Gastroesophageal sphincter (tissue), 4 donors: ENCODE results near the gene C2orf92. TPM values are rescaled to one million over a fixed set of nuclear protein-coding genes. Genes with fewer than 3 reads are reported as not detected.
A peak's percentile ranks its signal among the peaks of the same experiment; 100 is the strongest.
"Not testable (repeated sequence)": the region's sequence is repeated elsewhere in the genome, so short reads cannot be mapped to it uniquely, and the experiment has no call there.

Experiments used
- ATAC-seq: fragments of 150-250 bp; one replicate; pipeline ENCODE4 v1.9.1; 2016; ENCODE audit warnings: mild to moderate bottlenecking, moderate library complexity
- H3K27ac ChIP-seq, 4 donors: fragments of 200-600 bp; sonication (generic) in 3 of 4; 1 replicate in 3 of 4; 2 replicates in 1 of 4; pipeline ENCODE4 v1.5.1; 2016 to 2019
- H3K27me3 ChIP-seq: fragments of 200-600 bp; sonication (generic); one replicate; pipeline ENCODE4 v1.5.1; 2019
- H3K36me3 ChIP-seq, 2 donors: fragments of 200-600 bp; sonication (generic); one replicate each; pipeline ENCODE4 v1.5.1; 2019; ENCODE audit warnings: control low read depth in 1 of 2
- H3K4me1 ChIP-seq, 3 donors: fragments of 200-600 bp; sonication (generic); 1 replicate in 2 of 3; 2 replicates in 1 of 3; pipeline ENCODE4 v1.5.1; 2016 to 2019; ENCODE audit warnings: control low read depth in 2 of 3
- H3K4me3 ChIP-seq, 2 donors: fragments of 200-600 bp; sonication (generic); one replicate each; pipeline ENCODE4 v1.5.1; 2019; ENCODE audit warnings: mild to moderate bottlenecking in 1 of 2, moderate library complexity in 1 of 2
- H3K9me3 ChIP-seq, 3 donors: fragments of 200-600 bp; sonication (generic); one replicate each; pipeline ENCODE4 v1.5.1; 2017 to 2019; ENCODE audit warnings: control low read depth in 2 of 3
- EP300 ChIP-seq: sonication (generic); formaldehyde crosslinking; IDR thresholded peaks from one replicate; pipeline ENCODE4 v1.6.1; 2017; ENCODE audit warnings: antibody characterized with exemption, mild to moderate bottlenecking
- POLR2A ChIP-seq, 2 donors: fragments of 450-650 bp; IDR thresholded peaks; one replicate each; pipeline ENCODE4 v1.6.1; 2017; ENCODE audit warnings: antibody characterized with exemption in 2 of 2, mild to moderate bottlenecking in 2 of 2, moderate library complexity in 1 of 2
- POLR2AphosphoS5 ChIP-seq: sonication (generic); formaldehyde crosslinking; IDR thresholded peaks from one replicate; pipeline ENCODE4 v1.6.1; 2017; ENCODE audit warnings: antibody characterized with exemption
- WGBS, 2 donors: methylation state at CpG; one replicate each; pipeline ENCODE4 v1.1.5; 2018; ENCODE audit warnings: low coverage in 1 of 2; 5-methylcytosine and 5-hydroxymethylcytosine counted together
- total RNA-seq, 4 donors: library from RNA; depleted of rRNA; stranded (reverse); fragments of >200 nt; gene quantifications; one replicate each; pipeline ENCODE4 v1.1.0, GENCODE V29; 2016
- TF ChIP-seq, protein P1 (sequence below), 4 experiments: fragments of 200-600 bp in 2 of 4; fragments of 450-650 bp in 2 of 4; sonication (generic) in 1 of 4; IDR thresholded peaks; one replicate each; pipeline ENCODE4 v1.5.1; 2017 to 2019; ENCODE audit warnings: antibody characterized with exemption in 4 of 4, mild to moderate bottlenecking in 2 of 4, moderate library complexity in 2 of 4

Gene C2orf92
- 1 to 10 TPM; 1.5 to 6.7 (median 2.5) TPM for total RNA-seq

DNA sequence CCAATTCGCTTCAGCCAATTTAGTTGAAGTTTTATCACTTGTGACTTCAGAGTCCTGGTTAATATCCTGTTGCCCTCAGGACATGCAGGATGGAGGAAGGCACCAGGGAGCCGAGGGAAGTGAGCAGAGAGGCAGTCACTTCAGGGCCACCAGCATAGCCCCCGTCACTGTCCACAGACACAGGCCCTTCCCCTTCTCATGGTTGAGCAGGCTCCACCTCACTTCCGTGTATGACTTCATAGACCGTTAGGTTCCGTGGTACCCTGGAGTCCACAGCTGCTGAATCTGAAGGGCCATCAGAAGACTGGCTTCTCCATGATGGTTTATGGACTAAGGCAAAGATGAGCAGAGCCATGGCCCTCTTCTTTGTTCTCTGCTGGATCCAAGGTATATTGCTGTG is at the start of gene C2orf92:
C2orf92 (plus strand) TSS at position 266 of the 400 bp plus-strand sequence; CDS start at position 342, 76 bp downstream.
- 100% methylated on average over 1 of the region's 6 CpGs; no CpG with 5 or more reads in 1 of the 2 donors for WGBS, 2 donors
- ATAC-seq, result no peak

DNA sequence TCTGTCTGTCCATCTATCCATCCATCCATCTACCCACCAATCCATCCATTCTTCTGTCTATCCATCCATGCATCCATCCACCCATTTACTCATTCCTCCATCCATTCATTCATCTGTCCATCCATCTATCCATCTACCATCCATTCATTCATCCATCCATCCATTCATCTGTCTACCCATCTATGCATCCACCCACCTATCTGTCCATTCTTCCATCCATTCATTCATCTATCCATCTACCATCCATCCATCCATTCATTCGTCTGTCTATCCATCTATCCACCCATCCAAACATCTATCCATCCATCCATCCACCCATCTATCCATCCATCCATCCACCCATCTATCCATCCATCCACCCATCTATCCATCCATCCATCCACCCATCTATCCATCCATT is 49.0 kb upstream of the C2orf92 start:
- H3K4me1 ChIP-seq, H3K4me3 ChIP-seq, ATAC-seq, H3K36me3 ChIP-seq, H3K27me3 ChIP-seq, H3K27ac ChIP-seq, H3K9me3 ChIP-seq: not testable (repeated sequence)
- WGBS, 2 donors, result 90% methylated on average over 1 of the region's 1 CpG; no CpG with 5 or more reads in 1 of the 2 donors

More for the DNA sequence above, at the start of gene C2orf92:
- H3K9me3 ChIP-seq, result no peaks in the 10 kb centered on the region
- H3K27me3 ChIP-seq, result no peaks in the 10 kb centered on the region
- no peaks in the 10 kb centered on the region for H3K36me3 ChIP-seq
- TF ChIP-seq POLR2A (IDR thresholded peaks at IDR 0.05), result no peak
- TF ChIP-seq EP300, result no peak
- no peak for TF ChIP-seq POLR2AphosphoS5
- TF ChIP-seq, protein P1, sequence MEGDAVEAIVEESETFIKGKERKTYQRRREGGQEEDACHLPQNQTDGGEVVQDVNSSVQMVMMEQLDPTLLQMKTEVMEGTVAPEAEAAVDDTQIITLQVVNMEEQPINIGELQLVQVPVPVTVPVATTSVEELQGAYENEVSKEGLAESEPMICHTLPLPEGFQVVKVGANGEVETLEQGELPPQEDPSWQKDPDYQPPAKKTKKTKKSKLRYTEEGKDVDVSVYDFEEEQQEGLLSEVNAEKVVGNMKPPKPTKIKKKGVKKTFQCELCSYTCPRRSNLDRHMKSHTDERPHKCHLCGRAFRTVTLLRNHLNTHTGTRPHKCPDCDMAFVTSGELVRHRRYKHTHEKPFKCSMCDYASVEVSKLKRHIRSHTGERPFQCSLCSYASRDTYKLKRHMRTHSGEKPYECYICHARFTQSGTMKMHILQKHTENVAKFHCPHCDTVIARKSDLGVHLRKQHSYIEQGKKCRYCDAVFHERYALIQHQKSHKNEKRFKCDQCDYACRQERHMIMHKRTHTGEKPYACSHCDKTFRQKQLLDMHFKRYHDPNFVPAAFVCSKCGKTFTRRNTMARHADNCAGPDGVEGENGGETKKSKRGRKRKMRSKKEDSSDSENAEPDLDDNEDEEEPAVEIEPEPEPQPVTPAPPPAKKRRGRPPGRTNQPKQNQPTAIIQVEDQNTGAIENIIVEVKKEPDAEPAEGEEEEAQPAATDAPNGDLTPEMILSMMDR (IDR thresholded peaks at IDR 0.05), result no peak
- no peak within 1 kb of the TSS for H3K4me3 ChIP-seq
- no peak within 1 kb of the TSS for H3K27ac ChIP-seq
- H3K4me1 ChIP-seq, result peaks cover 0 to 6% (median 4%) of the 10 kb centered on the region in 3 donors

DNA sequence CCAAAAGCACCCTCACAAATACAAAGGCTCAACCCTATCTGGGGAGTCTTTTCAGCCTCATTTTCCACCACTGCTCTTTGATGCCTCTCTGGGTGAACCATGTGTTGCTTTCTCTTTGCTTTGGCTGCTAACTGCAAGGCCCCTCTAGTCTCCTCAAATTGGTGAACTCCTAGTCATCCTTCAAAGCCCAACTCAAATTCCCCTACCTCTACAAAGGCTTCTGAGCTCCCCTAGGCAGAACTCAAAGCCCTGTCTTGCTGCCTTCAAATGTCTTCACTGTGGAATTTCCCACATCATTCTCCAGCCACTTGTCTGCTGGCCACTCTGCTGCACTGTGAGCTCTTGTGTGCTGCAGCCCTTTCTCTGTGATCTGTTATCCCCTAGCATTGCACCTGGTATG is 46.5 kb upstream of the C2orf92 start:
- not testable (repeated sequence) for H3K27me3 ChIP-seq, H3K4me3 ChIP-seq, H3K9me3 ChIP-seq, ATAC-seq, H3K27ac ChIP-seq, H3K4me1 ChIP-seq, H3K36me3 ChIP-seq

DNA sequence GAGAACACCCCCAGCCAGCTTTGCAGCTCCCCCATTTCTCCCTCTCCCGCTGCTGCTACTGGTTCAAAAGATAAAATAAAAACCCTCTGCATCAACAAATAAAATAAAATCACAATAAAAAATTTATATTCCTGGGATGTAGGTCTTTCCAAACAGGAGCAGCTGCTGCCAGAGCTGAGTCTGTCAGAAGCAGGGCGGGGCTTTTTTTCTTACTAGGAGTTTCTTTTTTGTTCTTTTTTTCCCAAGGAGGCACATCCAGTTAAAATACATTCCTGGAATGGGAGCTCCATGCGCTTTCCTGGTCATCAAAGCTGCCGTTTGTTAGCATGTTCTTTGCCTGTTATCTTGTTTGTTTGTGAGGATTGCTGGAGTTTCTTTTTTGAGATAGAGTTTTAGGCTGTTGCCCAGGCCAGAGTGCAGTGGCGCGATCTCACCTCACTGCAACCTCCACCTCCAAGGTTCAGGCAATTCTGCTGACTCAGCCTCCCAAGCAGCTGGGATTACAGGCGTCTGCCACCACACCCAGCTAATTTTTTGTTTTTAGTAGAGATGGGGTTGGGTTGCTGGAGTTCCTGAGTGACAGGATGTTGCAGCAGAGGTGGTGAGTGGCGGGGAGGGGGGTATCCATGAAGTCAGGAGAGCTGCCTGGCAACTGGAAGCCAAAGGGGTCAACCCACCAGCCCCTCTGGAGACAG is 44.0 kb upstream of the C2orf92 start:
- WGBS, 2 donors, result 60% methylated on average over 1 of the region's 8 CpGs; no CpG with 5 or more reads in 1 of the 2 donors
- H3K27ac ChIP-seq, H3K4me3 ChIP-seq, H3K36me3 ChIP-seq, ATAC-seq, H3K9me3 ChIP-seq, H3K27me3 ChIP-seq, H3K4me1 ChIP-seq: not testable (repeated sequence)

DNA sequence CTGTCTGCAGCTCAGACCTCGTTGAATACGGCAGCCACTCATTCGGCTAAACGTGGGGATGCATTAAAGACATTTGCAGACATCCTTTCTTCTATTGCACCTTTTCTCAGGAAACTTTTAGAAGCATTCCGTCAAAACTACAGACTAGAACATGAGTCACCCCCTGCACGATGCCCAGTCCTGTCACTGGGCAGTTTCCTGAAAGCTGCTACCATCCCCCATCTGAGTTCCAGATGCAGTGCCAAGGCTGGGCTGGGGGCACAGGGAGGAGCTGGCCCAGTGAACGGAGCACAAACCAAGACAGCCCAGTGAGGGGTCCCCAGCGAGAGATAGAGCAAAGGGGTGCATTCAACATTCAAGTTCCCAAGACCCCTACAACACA is 43.5 kb upstream of the C2orf92 start:
- not testable (repeated sequence) for H3K27me3 ChIP-seq, H3K4me3 ChIP-seq, H3K36me3 ChIP-seq, ATAC-seq, H3K4me1 ChIP-seq, H3K27ac ChIP-seq, H3K9me3 ChIP-seq
- 0 to 69% methylated on average over 1 to 4 of the region's 8 CpGs for WGBS, 2 donors

DNA sequence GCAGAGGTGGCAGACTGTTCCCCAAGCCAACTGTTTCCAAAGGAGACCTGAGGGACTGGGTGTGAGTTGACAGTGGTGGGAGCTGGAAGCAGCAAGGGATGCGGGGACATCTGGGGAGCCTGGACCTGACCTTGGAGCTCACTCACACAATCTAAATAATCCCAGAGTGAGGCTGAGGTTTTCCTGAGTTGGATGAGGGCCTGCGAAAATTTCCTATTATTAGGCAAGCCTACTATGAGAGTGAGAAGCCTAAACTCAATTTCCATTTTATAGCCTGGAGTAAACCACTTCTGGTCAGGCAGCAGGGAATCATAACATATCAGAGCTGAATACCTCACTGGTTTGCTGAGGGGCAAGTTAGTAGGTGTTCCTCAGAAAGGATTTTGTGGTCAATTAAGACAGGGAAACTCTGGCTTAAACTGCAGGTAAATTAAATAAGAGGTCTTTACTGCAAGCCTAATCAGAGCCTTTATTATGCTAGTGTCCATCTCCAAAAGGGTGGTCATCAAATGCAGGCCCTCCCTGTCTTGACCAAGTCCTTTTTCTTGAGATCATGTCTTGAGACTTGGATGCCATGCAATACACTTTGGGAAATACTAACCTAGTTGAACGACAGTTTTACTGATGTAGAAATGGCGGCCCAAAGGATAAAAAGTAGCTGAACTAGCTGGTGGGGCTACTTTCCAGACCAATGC is 25.3 kb upstream of the C2orf92 start:
- H3K4me3 ChIP-seq, result no peak overlapping the region
- peaks cover 0 to 31% (median 10%) of the 10 kb centered on the region in 3 donors for H3K4me1 ChIP-seq
- peaks cover 0 to 22% of the 10 kb centered on the region in 2 donors for H3K36me3 ChIP-seq
- no peaks in the 10 kb centered on the region for H3K27me3 ChIP-seq
- no peaks in the 10 kb centered on the region for H3K9me3 ChIP-seq
- H3K27ac ChIP-seq, result peak overlapping the region in 1 of 4 donors; percentile 97
- ATAC-seq, result no peak
- TF ChIP-seq EP300, result no peak
- no peak for TF ChIP-seq POLR2A (IDR thresholded peaks at IDR 0.05)
- TF ChIP-seq, protein P1 (IDR thresholded peaks at IDR 0.05), result no peak
- no peak for TF ChIP-seq POLR2AphosphoS5
- WGBS, 2 donors, result 89 to 96% methylated on average over 3 to 4 of the region's 4 CpGs

DNA sequence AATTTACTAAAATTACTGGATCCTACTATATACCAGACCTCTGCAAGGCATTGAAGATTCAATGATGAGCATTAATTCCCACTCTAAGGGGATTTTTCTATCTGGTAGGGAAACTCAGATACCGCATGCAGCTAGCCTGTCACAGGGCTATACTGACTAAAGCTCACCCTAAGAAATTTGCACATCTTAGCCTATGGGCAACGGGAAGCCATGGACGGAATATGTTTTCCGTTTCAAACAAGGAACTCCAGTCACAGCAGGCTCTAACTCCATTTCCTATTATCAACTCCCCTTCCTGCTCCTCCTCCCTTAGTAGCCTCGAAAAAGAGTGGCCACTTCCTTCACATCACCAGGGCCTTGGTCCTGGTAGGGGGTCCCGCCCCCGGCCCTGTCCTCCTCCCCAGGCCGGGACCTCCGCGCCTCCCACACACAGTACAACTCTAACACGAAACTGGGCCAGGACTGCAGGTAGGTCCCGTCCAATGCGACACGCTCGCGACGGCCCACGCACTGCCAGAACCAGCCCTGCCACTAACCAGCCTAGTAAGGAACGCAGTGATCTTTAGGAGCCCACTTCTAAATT is 24.3 kb upstream of the C2orf92 start:
- Histone ChIP-seq H3K4me3 (peak overlapping the region; percentile 82 to 91), H3K27me3 (no peaks in the 10 kb centered on the region), H3K9me3 (no peaks in the 10 kb centered on the region), H3K36me3 (peaks cover 0 to 33% of the 10 kb centered on the region in 2 donors), H3K4me1 (peaks cover 0 to 31% (median 10%) of the 10 kb centered on the region in 3 donors), H3K27ac (peak overlapping the region; percentile 88 to 97 (median 93))
- WGBS, 2 donors, result 28 to 34% methylated on average over 5 of the region's 19 CpGs
- peak; percentile 50 for ATAC-seq
- TF ChIP-seq POLR2A (IDR thresholded peaks at IDR 0.05), result no peak
- TF ChIP-seq, protein P1 (IDR thresholded peaks at IDR 0.05), result no peak
